ENCODE results near the gene DLG3. TPM values are rescaled to one million over a fixed set of nuclear protein-coding genes. Genes with fewer than 3 reads are reported as not detected.

DLG3 gene
- total and polyA plus RNA-seq, 2 of the 8 experiments (the other 6 are each of a cell fraction or from before 2014, with no cell fraction given): 29.2 to 63.8 TPM

DNA sequence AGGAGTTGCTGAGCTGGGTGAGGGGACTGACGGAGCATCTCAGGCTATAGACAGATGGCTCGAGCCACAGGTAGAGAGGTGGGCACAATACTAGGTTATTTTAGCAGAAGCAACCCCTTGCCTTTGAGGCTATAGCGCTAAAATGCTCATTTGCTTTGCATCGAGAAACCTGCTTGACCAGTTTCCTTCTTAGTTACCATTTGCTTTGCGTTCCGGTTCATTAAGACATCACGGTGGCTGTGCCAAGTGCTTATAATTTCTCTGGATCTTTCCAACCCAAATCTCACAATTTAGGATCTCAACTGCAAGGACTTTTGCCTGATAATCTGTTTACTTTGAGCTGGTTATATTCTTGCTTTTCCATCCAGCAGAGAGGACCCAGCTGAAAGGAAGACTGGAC, 40.8 kb downstream of the DLG3 start (continued):
- TF ChIP-seq YY1 (IDR thresholded peaks at IDR 0.05; ENCODE audit: low read depth, low read length): no peak
- no peak for TF ChIP-seq RFX5 (IDR thresholded peaks at IDR 0.05; ENCODE audit: borderline replicate concordance, low read depth, low read length)
- no peak for TF ChIP-seq TCF12 (IDR thresholded peaks at IDR 0.05; ENCODE audit: low read depth, low read length)
- TF ChIP-seq CHD2 (IDR thresholded peaks at IDR 0.05; ENCODE audit: low read length): no peak
- TF ChIP-seq MAX (IDR thresholded peaks at IDR 0.05): no peak
- TF ChIP-seq ZNF274 (IDR thresholded peaks at IDR 0.05; ENCODE audit: borderline replicate concordance, extremely low read depth, low read length): no peak
- TF ChIP-seq JUND (IDR thresholded peaks at IDR 0.05; ENCODE audit: low read length): no peak
